Upper lobe of left lung (tissue), 4 donors: Measurements from ENCODE around the gene AGBL1.

ENCODE experiments used
- EP300 ChIP-seq, 4 donors: sonication (generic); formaldehyde crosslinking; IDR thresholded peaks; one replicate each; pipeline ENCODE4 v1.5.1; 2017; ENCODE audit warnings: antibody characterized with exemption in 4 of 4, control low read depth in 2 of 4
- POLR2A ChIP-seq, 4 donors: fragments of 450-650 bp; IDR thresholded peaks; one replicate each; pipeline ENCODE4 v1.5.1; 2016 to 2017; ENCODE audit warnings: antibody characterized with exemption in 4 of 4, mild to moderate bottlenecking in 2 of 4
- TF ChIP-seq, protein P1 (sequence below), 6 experiments: fragments of 450-650 bp in 4 of 6; fragments of 200-600 bp in 2 of 6; sonication (generic) in 2 of 6; IDR thresholded peaks; one replicate each; pipeline ENCODE4 v1.5.1; 2016 to 2019; ENCODE audit warnings: antibody characterized with exemption in 6 of 6

DNA sequence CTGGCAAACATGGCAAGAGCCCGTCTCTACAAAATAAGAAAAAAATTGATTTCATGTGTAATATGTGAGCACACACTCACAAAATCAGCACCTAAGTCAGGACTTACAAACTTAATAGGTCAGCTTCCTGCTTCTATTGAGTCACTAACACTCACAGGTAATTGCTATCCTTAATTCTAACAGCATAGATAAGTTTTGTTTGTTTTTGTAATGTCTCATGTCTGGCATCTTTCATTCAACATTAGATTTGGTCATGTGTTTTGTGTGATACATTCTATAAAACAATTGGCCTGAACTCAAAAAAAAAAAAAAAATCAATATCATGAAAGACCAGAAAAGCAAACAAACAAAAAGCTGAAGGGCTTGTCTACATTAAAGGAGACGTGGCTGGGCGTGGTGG lies 564.7 kb downstream of the AGBL1 start:
- TF ChIP-seq, protein P1, sequence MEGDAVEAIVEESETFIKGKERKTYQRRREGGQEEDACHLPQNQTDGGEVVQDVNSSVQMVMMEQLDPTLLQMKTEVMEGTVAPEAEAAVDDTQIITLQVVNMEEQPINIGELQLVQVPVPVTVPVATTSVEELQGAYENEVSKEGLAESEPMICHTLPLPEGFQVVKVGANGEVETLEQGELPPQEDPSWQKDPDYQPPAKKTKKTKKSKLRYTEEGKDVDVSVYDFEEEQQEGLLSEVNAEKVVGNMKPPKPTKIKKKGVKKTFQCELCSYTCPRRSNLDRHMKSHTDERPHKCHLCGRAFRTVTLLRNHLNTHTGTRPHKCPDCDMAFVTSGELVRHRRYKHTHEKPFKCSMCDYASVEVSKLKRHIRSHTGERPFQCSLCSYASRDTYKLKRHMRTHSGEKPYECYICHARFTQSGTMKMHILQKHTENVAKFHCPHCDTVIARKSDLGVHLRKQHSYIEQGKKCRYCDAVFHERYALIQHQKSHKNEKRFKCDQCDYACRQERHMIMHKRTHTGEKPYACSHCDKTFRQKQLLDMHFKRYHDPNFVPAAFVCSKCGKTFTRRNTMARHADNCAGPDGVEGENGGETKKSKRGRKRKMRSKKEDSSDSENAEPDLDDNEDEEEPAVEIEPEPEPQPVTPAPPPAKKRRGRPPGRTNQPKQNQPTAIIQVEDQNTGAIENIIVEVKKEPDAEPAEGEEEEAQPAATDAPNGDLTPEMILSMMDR (IDR thresholded peaks at IDR 0.05) = no peak
- TF ChIP-seq POLR2A (IDR thresholded peaks at IDR 0.05) (no peak), EP300 (IDR thresholded peaks at IDR 0.05) (no peak)
